GM23338 (cell line): ENCODE data around the gene MIGA1. TPM values are rescaled to one million over a fixed set of nuclear protein-coding genes. Genes with fewer than 3 reads are reported as not detected.

ENCODE experiments used
- CREB1 ChIP-seq: fragments of 250-450 bp; sonication (Bioruptor Pico); IDR thresholded peaks from 2 replicates; pipeline ENCODE4 v1.5.0; 2020; ENCODE audit warnings: low read depth, mild to moderate bottlenecking, moderate library complexity
- ETS1 ChIP-seq: IDR thresholded peaks from 2 replicates; pipeline ENCODE4 v1.6.1; 2016; ENCODE audit warnings: antibody characterized with exemption
- EZH2phosphoT487 ChIP-seq: fragments of 200-600 bp; sonication (generic); IDR thresholded peaks from one replicate; pipeline ENCODE4 v1.8.1; 2018; ENCODE audit warnings: antibody characterized with exemption; ENCODE audit not compliant: unreplicated experiment
- JUNB ChIP-seq: IDR thresholded peaks from one replicate; pipeline ENCODE4 v1.6.1; 2016; ENCODE audit warnings: antibody characterized with exemption; ENCODE audit not compliant: unreplicated experiment
- NANOG ChIP-seq: IDR thresholded peaks from 2 replicates; pipeline ENCODE4 v1.6.1; 2016; ENCODE audit warnings: antibody characterized with exemption, borderline replicate concordance
- POLR2AphosphoS5 ChIP-seq: IDR thresholded peaks from 2 replicates; pipeline ENCODE4 v1.6.1; 2016; ENCODE audit warnings: antibody characterized with exemption, low read depth
- REST ChIP-seq: IDR thresholded peaks from one replicate; pipeline ENCODE4 v1.6.1; 2018; ENCODE audit warnings: antibody characterized with exemption; ENCODE audit not compliant: unreplicated experiment
- ZNF462 ChIP-seq: fragments of 250-450 bp; sonication (Bioruptor Pico); IDR thresholded peaks from 2 replicates; pipeline ENCODE4 v1.5.0; 2020; ENCODE audit warnings: mild to moderate bottlenecking, moderate library complexity
- polyA plus RNA-seq: library from polyadenylated mRNA; unstranded; fragments of >200 nt; fragmentation: Nextera tagmentation; extraction: Ambion mirVana; gene quantifications from 2 replicates; pipeline ENCODE4 v1.2.1, GENCODE V29; 2016
- total RNA-seq: library from RNA; depleted of rRNA; stranded (reverse); fragments of >200 nt; shearing (Covaris generic); gene quantifications from 2 replicates; pipeline ENCODE4 v1.2.3, GENCODE V29; 2014

The MIGA1 gene
- total and polyA plus RNA-seq, 2 experiments from 2014 or later: 3.4 to 7.5 TPM

GRCh38 chr1:77889671-77890070 is 110.2 kb downstream of the MIGA1 start (continued):
- TF ChIP-seq ZNF462 (CRISPR knock-in tag): no peak
- TF ChIP-seq ETS1: no peak
- no peak for TF ChIP-seq CREB1 (CRISPR knock-in tag)
- no peak for TF ChIP-seq JUNB
- TF ChIP-seq POLR2AphosphoS5: no peak
- TF ChIP-seq REST: no peak
- TF ChIP-seq NANOG: no peak
- no peak for TF ChIP-seq EZH2phosphoT487
